Bronchial epithelial cell (primary cell): ENCODE results near the gene CYTH3. TPM values are rescaled to one million over a fixed set of nuclear protein-coding genes. Genes with fewer than 3 reads are reported as not detected.

Source experiments
- DNase-seq: peaks from one replicate; pipeline ENCODE4 v3.0.0-alpha.2; 2010; ENCODE audit warnings: low read depth
- FAIRE-seq: peaks from 2 replicates; lab custom pipeline; 2011; peaks lifted over from hg19 to GRCh38; lab: Jason Lieb, UNC
- H3K27me3 ChIP-seq: 2 replicates; pipeline ENCODE4 v1.5.1; 2011; ENCODE audit warnings: low read length; ENCODE audit not compliant: control insufficient read depth, insufficient read depth
- H3K36me3 ChIP-seq: 2 replicates; pipeline ENCODE4 v1.5.1; 2011; ENCODE audit warnings: low read length; ENCODE audit not compliant: control insufficient read depth, insufficient read depth
- H3K4me3 ChIP-seq: 2 replicates; pipeline ENCODE4 v1.5.1; 2011; ENCODE audit warnings: mild to moderate bottlenecking, low read depth, low read length, control low read depth
- total RNA-seq: library from RNA; depleted of rRNA; stranded (reverse); fragments of >200 nt; gene quantifications from 2 replicates; pipeline ENCODE4 v1.2.1, GENCODE V29; 2014
- TF ChIP-seq, protein P1 (sequence below): IDR thresholded peaks from 2 replicates; pipeline ENCODE4 v1.5.1; 2011; ENCODE audit warnings: mild to moderate bottlenecking, moderate library complexity, low read length, control low read depth, inconsistent platforms; ENCODE audit not compliant: insufficient read depth, severe bottlenecking

The CYTH3 gene
- total RNA-seq, 1 donor from 2014 or later = 11.6 TPM

DNA sequence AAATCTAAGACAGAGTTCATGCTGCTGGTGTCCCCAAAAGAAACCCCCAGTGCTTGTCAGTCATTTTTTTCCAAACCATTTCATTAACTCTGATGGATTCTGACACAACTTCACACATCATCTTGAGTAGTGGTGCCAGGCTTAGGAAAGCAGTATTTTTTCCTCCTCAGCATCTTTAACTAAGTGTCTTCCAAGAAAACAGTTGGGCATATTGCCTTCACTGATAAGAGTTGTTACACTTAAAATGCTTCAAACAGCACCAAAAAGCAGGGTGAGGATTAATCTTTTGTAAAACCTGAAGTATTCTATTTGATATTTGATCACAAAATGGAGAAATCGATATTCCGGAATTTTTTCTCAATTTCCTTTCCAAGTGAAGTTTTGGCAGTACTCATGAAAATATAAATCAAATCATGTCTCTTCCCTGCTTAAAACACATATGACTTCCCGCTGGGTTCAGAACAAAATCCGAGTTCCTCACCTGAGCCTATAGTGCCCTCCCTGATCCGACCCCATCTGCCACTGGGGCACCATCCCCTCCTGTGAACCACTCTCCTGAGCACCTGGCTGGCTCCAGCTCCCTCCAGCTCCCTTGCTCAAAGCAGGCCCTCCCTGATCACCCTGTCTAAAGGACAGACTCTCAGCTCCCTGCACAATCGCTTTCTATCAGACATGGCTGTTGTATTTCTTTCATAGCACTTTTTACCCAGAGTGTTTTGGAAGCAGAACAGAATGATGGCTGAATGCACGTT is 61.6 kb downstream of the CYTH3 start:
- FAIRE-seq (no peak), DNase-seq (no peak)
- TF ChIP-seq, protein P1, sequence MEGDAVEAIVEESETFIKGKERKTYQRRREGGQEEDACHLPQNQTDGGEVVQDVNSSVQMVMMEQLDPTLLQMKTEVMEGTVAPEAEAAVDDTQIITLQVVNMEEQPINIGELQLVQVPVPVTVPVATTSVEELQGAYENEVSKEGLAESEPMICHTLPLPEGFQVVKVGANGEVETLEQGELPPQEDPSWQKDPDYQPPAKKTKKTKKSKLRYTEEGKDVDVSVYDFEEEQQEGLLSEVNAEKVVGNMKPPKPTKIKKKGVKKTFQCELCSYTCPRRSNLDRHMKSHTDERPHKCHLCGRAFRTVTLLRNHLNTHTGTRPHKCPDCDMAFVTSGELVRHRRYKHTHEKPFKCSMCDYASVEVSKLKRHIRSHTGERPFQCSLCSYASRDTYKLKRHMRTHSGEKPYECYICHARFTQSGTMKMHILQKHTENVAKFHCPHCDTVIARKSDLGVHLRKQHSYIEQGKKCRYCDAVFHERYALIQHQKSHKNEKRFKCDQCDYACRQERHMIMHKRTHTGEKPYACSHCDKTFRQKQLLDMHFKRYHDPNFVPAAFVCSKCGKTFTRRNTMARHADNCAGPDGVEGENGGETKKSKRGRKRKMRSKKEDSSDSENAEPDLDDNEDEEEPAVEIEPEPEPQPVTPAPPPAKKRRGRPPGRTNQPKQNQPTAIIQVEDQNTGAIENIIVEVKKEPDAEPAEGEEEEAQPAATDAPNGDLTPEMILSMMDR = no peak
- Histone ChIP-seq H3K36me3 (no peaks in the 10 kb centered on the region), H3K27me3 (no peaks in the 10 kb centered on the region), H3K4me3 (no peak overlapping the region)

DNA sequence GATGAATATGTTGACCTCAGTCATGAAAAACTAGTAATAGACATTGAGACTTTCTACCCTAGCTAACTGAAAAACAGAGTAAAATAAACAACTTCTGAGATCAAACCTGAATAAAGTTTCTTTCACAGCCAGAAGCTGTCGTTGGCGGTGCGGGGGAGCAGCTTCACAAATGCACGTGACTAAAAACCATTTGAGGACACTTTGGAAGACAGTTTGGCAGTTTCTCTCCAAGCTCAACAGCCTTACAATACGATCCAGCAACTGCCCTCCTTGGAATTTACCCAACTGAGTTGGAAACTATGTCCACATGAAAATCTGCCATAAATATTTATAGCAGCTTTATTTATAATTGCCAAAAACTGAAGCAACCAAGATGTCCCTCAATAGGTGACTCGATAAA is 63.1 kb downstream of the CYTH3 start:
- FAIRE-seq = no peak
- DNase-seq = no peak
- no peaks in the 10 kb centered on the region for H3K36me3 ChIP-seq
- TF ChIP-seq, protein P1 = no peak
- H3K4me3 ChIP-seq = no peak overlapping the region
- H3K27me3 ChIP-seq = no peaks in the 10 kb centered on the region

- no peaks in the 10 kb centered on the region for H3K36me3 ChIP-seq
- no peak for FAIRE-seq
- no peaks in the 10 kb centered on the region for H3K27me3 ChIP-seq
- no peak overlapping the region for H3K4me3 ChIP-seq
- TF ChIP-seq, protein P1 = no peak
- DNase-seq = no peak
Measured at GRCh38 chr7:6208573-6209328, 63.7 kb downstream of the CYTH3 start.

GRCh38 chr7:6205971-6206660 is 66.3 kb downstream of the CYTH3 start:
- DNase-seq (no peak), FAIRE-seq (no peak)
- TF ChIP-seq, protein P1 = no peak
- H3K36me3 ChIP-seq = no peaks in the 10 kb centered on the region
- H3K4me3 ChIP-seq = no peak overlapping the region
- no peaks in the 10 kb centered on the region for H3K27me3 ChIP-seq

DNA sequence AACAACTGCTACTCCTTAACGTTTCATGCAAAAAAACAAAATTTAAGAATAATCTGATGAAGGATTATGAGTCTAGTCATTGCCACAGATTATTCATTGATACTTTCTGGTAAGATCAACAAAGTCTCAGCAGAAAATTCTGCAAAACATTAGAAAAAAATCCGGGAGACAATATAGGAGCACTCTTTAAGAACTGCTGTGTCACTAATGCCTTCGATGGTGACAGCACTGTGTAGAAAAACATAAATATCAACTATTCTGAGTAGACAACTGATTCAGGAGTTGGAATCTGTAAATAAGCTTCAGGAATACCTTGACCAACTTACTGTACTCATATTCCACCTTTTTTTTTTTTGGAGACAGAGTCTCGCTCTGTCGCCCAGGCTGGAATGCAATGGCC is 69.0 kb downstream of the CYTH3 start:
- Histone ChIP-seq H3K36me3 (no peaks in the 10 kb centered on the region), H3K27me3 (no peaks in the 10 kb centered on the region), H3K4me3 (no peak overlapping the region)
- TF ChIP-seq, protein P1 = no peak
- DNase-seq (no peak), FAIRE-seq (no peak)
